GM19043 (cell line): ENCODE data around the gene CHST1.

Experiments used
- ATAC-seq: cut with Tn5 transposase; IDR thresholded peaks from one replicate; pipeline ENCODE4 v1.9.1; 2021; ENCODE audit warnings: low read depth; ENCODE audit not compliant: unreplicated experiment

CHST1 gene

GRCh38 chr11:45675646-45676045 is 10.2 kb upstream of the CHST1 start:
- ATAC-seq, result no peak

GRCh38 chr11:45674481-45675190 is 9.2 kb upstream of the CHST1 start:
- ATAC-seq, result no peak

DNA sequence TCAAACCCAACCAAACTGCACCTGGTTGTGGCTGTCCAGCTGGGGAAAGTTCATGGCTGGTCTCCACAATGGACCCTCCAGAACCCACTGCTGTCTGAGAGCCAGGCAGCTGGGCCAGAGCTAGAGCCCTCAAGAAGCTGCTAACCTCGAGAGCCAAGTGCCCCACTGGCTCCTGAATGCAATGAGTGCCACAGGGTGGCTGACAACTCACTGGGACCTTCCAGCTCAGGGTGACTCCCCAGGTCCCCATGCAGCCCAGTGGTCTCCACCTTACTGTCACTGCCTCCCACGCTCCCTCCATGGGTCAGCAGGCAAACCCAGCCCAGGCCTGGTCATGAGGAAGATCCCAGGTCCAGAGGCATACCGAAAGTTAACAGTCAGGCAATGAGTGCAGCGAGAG is 8.0 kb upstream of the CHST1 start:
- ATAC-seq, result no peak

DNA sequence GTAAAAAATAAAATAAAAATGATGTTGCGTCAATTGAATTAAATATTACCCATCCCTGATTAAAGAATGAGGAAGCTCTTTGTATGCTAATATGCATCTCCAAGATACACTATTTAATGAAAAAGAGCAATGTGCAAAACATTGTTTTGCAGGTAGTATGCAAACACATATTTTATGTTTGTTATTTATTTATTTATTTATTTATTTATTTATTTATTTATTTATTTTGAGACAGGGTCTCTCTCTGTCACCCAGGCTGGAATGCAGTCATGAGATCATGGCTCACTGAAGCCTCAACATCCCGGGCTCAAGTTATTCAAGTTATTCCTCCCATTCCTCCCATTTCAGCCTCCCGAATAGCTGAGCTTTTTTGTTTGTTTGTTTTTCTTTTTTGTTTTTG is 7.2 kb upstream of the CHST1 start:
- no peak for ATAC-seq

- no peak for ATAC-seq
Observed at GRCh38 chr11:45671246-45672171, 6.1 kb upstream of the CHST1 start.

GRCh38 chr11:45670386-45671135 is 5.1 kb upstream of the CHST1 start:
- no peak for ATAC-seq

DNA sequence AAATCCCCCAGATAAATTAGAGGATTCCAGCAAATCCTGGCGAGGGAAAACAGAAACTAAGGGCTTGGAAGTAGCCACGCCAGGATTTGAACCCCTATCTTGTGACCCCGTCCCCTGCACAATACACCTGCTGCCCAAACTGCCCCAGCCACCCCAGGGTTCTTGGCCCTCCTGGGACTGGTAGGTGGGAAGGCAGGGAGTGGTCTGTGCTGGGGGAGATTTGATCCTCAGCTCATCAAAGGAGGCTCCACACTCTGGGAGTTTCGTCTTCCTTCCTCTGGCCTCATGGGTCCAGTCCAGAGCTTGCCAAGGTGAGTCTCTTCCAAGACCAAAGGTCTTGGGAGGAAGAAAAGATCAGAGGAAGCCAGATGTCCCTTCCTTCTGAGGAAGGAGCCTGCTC is 4.5 kb upstream of the CHST1 start:
- ATAC-seq, result no peak

- ATAC-seq, result no peak
Observed at GRCh38 chr11:45669146-45669545, 3.7 kb upstream of the CHST1 start.

DNA sequence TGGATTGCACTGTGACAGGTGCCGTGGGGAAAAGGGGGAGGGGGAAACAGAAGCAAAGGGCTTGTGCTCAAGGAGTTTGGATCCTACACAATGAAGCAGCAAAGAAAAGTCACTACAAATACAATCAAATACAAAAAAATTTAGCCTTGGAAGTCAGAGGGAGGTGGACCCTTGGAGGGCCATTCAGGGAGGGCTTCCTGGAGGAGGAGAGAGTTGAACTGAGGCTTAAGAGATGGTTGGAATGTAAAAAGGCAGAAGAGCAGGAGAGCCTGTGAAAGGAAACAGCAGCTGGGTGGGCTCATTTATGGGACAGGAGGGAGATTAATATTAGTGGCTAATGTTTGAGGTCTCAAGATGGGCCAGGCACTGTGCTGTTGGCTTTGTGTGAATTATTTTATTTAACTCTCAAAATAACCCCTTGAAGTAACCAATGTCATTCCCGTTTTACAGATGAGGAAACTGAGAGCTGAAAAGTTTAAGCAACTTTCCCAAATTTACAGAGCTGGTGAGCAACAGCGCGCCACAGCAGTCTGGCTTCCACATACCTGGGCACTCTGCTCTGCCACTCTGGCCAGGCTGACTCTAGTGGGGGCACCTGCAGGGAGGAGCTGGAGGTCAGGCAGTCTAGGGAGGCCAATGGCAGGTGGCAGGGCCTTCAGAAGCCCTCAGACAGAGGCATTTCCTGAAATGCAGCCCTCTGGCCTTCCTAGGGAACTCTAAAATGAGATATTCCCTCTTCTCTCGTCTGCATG is 2.7 kb upstream of the CHST1 start:
- ATAC-seq, result no peak

DNA sequence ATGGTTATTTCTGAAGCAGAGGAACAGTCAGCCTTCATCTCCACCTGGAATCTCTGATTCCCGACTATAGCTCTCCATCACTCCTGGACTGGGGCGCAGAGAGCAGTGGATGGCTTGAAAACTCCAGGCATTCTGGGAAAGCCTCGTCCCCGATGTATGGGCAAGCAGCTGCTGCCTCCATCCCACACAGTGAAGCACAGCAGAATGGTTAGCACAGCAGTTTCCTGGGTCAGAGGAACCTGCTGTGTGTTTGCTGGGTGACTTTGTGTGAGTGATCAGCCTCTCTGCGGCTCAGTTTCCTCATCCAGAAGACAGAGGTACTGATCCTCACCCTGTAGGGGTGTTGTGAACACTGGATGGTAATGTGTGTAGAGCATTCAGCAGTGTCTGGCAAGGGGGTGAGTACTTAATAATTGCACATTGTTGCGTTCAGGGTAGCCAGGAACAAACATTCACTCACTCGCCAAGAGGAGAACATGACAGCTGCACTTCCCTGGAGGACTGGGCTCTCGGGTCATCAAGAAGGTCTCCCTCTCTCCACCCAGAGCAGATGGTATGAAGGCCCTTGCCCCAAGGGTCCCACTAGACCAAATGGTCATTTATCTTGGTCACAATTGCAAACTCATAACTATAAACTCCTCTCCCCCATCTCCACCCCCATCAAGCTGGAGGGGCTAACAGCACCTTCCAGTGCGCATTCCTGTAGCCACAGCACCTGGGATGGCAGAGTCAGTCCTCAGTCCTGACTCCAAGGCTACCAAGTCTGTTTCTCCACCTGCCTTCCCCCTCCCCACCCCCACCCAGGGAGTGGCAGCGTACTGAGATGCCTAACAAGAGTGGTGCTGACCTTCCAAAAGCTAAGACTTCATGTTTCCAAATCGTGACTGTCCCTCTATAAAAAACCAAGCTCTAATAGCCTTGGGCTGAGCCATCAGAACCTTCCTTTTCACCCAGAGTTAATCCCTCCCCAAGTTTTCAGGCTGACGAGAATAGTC is 1.5 kb upstream of the CHST1 start:
- no peak for ATAC-seq

- no peak for ATAC-seq
Observed at GRCh38 chr11:45665933-45666647, 668 bp upstream of the CHST1 start.

DNA sequence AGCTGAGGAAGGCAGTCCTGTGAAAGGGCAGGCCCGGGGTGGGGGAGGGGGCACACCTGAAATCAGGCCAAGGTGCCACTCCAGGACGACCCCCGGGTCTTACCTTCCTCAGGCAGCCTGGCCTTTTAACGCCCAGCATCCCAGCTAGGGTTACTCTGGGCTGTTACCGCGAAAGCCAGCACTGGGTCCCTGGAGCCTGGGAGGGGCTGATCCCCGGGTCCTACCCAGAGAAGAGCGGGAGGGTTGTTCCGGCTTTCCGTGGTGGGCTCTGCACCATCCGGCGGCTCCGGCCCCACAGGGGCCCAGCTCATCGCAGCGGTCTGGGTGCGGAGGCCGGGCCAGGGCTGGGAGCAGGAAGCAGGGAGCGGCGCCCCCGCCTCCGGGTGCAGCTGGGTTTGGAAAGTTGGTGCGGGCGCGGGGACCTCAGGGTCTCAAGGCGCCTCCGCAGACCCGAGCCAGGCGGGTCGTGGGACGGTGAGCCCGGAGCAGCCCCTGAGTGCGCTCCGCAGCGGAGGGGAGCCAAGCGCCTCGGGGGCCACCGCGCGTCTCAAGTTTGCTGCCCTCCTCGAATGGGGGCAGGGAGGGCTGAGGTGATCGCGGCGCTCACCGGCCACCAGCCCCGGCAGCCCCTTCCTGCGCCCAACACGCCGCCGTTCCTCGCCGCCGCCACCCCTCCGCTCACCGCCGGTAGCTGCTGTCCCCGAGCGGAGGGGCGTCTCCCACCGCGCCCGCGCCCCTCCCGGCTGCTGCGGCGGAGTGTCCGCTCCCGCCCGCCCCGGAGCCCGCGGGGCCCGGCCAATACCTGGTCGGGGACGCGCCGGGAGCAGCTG is 831 bp downstream of the CHST1 start:
- ATAC-seq, result no peak

DNA sequence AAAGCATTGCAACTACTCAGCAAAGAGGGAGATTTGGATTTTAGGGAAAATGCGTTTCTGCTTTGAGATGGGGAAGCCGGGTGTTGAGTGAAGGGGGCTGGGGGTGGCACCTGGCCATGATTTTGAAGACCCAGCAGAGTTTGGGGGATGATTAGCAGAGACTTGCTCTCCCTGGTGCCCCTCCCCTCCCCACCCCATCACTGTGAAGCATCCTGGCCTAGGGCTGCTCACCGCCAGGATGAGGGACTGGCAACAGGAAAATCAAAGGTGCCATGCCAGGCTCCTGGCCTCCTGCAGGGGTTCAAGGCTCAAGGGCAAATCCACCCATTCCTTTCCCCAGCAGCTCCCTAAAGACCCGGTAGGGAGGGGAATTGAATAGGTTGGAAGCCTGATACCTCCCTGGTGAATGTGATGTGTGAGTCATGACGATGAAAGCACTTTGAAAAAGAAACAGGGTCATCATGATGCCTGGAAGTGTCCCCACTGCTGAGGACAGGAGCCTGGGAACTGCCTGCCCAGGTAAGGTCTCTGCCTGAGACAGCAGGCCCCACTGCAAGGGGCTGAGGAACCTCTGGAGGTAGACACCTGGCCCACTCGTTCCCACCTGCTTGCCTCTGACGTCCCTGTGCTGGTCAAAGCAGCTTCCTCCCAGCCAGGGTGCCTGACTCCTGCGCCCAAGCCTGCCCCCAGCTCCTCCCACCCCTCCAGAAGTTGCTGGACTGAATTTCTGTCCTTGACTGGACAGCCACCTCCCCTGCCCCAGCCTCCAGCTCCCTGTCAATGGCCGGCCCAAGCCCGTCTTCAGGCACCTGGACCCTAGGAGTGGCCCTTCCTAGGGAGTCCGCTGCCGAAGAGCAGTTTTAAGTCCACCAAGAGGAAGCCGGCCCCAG is 1.7 kb downstream of the CHST1 start:
- ATAC-seq, result no peak

GRCh38 chr11:45662665-45663485 is 2.5 kb downstream of the CHST1 start:
- no peak for ATAC-seq

DNA sequence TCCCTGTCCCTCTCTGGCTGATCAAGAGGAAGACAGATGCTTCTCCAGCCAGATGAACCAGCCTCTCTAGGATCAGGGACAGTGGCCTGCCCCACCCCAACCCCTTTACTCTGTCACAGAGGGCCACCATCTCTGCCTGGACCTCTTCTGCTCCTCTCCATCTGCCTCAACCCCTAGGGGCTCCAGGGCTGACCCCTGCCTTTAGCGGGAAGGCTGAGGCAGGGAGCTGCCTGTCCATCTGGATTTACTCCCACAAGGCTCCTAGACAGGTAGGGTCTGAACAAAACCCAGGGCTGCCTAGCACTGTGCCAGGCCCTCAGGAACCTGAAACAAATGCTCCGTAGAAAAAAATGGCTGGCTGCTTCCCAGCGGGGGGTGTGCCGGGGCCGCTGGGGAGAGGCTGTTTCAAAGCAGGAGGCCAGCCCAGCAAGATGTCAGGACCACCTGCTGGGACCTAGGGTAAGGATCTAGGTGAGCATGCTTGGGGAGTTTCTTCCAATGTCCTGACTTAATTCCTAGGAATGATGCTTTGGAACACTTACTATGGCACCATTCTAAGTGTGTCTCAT is 3.2 kb downstream of the CHST1 start:
- no peak for ATAC-seq
